Hematopoietic multipotent progenitor cell treated with erythropoietin and hydrocortisone succinate and interleukin-3 and kit ligand, for 8 days (in vitro differentiated cells): Measurements from ENCODE around the gene SFI1.
"Not testable (repeated sequence)": the region's sequence is repeated elsewhere in the genome, so short reads cannot be mapped to it uniquely, and the experiment has no call there.

ENCODE experiments used
- DNase-seq: peaks from one replicate; pipeline ENCODE4 v3.0.0-alpha.2; 2015

The SFI1 gene

GRCh38 chr22:31491218-31491962 is 4.9 kb upstream of the SFI1 start:
- no peak for DNase-seq

GRCh38 chr22:31492151-31492550 is 4.2 kb upstream of the SFI1 start:
- DNase-seq = no peak

GRCh38 chr22:31493355-31493754 is 3.0 kb upstream of the SFI1 start:
- DNase-seq = not testable (repeated sequence)

GRCh38 chr22:31495343-31495742 is 993 bp upstream of the SFI1 start:
- no peak for DNase-seq

GRCh38 chr22:31496735-31497146 is 405 bp downstream of the SFI1 start:
- DNase-seq = peak; percentile 41

- no peak for DNase-seq
Measured at GRCh38 chr22:31497148-31497938, 1.0 kb downstream of the SFI1 start.

GRCh38 chr22:31501738-31502137 is 5.4 kb downstream of the SFI1 start:
- no peak for DNase-seq

- DNase-seq = no peak
Measured at GRCh38 chr22:31503211-31503964, 7.1 kb downstream of the SFI1 start.

- DNase-seq = no peak
Measured at GRCh38 chr22:31504282-31504681, 7.9 kb downstream of the SFI1 start.

- DNase-seq = not testable (repeated sequence)
Measured at GRCh38 chr22:31507517-31507916, 11.2 kb downstream of the SFI1 start.

GRCh38 chr22:31508536-31508935 is 12.2 kb downstream of the SFI1 start:
- no peak for DNase-seq

GRCh38 chr22:31509061-31509762 is 12.9 kb downstream of the SFI1 start:
- DNase-seq = no peak

GRCh38 chr22:31520051-31520450 is 23.7 kb downstream of the SFI1 start:
- no peak for DNase-seq

- DNase-seq = not testable (repeated sequence)
Measured at GRCh38 chr22:31524132-31524531, 27.8 kb downstream of the SFI1 start.

- DNase-seq = no peak
Measured at GRCh38 chr22:31526270-31526669, 29.9 kb downstream of the SFI1 start.

GRCh38 chr22:31530823-31531195 is 34.5 kb downstream of the SFI1 start:
- DNase-seq = no peak

- DNase-seq = no peak
Measured at GRCh38 chr22:31532060-31532459, 35.7 kb downstream of the SFI1 start.

- no peak for DNase-seq
Measured at GRCh38 chr22:31533374-31533773, 37.0 kb downstream of the SFI1 start.

- no peak for DNase-seq
Measured at GRCh38 chr22:31537019-31537535, 40.7 kb downstream of the SFI1 start.

GRCh38 chr22:31538815-31539214 is 42.5 kb downstream of the SFI1 start:
- no peak for DNase-seq

GRCh38 chr22:31540166-31540565 is 43.8 kb downstream of the SFI1 start:
- DNase-seq = not testable (repeated sequence)

GRCh38 chr22:31540966-31541365 is 44.6 kb downstream of the SFI1 start:
- no peak for DNase-seq
